MCF 10A (cell line): ENCODE results near the gene BDKRB2. TPM values are rescaled to one million over a fixed set of nuclear protein-coding genes. Genes with fewer than 3 reads are reported as not detected.

Experiments used
- BruUV-seq: library from RNA; stranded (reverse); fragments of 400-500 nt; replicated peaks from 2 replicates; lab custom pipeline; 2021; lab: Mats Ljungman, UMichigan
- CTCF ChIA-PET: fragments of 300-600 bp; sonication (Branson Sonifier 250); formaldehyde crosslinking; extraction: SDS; loops from one replicate; lab custom pipeline; 2021; ENCODE audit warnings: antibody characterized with exemption, inconsistent platforms; lab: Yijun Ruan, JAX
- POLR2A ChIA-PET: fragments of 300-600, 350-650 bp; sonication (Branson Sonifier 250); formaldehyde crosslinking; extraction: SDS; loops from one replicate; lab custom pipeline; 2020; ENCODE audit warnings: antibody characterized with exemption, inconsistent platforms; lab: Yijun Ruan, JAX
- DNase-seq: peaks from one replicate; pipeline ENCODE4 v3.0.0-alpha.2; 2018; ENCODE audit not compliant: unreplicated experiment
- H3K27ac Mint-ChIP-seq: one replicate; pipeline ENCODE4 v1.8.0; 2022; ENCODE audit warnings: mild to moderate bottlenecking, low read depth, mixed read lengths; ENCODE audit not compliant: unreplicated experiment
- H3K27me3 Mint-ChIP-seq: one replicate; pipeline ENCODE4 v1.8.0; 2022; ENCODE audit warnings: mixed read lengths; ENCODE audit not compliant: insufficient read depth, unreplicated experiment
- H3K36me3 Mint-ChIP-seq: one replicate; pipeline ENCODE4 v1.8.0; 2022; ENCODE audit warnings: mild to moderate bottlenecking, moderate library complexity, mixed read lengths; ENCODE audit not compliant: insufficient read depth, unreplicated experiment
- H3K4me1 Mint-ChIP-seq: one replicate; pipeline ENCODE4 v1.8.0; 2022; ENCODE audit warnings: mixed read lengths; ENCODE audit not compliant: insufficient read depth, unreplicated experiment
- H3K4me3 Mint-ChIP-seq: one replicate; pipeline ENCODE4 v1.8.0; 2022; ENCODE audit warnings: mild to moderate bottlenecking, moderate library complexity, mixed read lengths; ENCODE audit not compliant: unreplicated experiment
- H3K9me3 Mint-ChIP-seq: one replicate; pipeline ENCODE4 v1.8.0; 2022; ENCODE audit warnings: mixed read lengths; ENCODE audit not compliant: unreplicated experiment
- CTCF ChIP-seq: fragments of 200-600 bp; IDR thresholded peaks from one replicate; pipeline ENCODE4 v1.8.0; 2022; ENCODE audit warnings: antibody characterized with exemption, mild to moderate bottlenecking; ENCODE audit not compliant: unreplicated experiment
- intact Hi-C: fragments of 100-400 bp; cut with micrococcal nuclease; formaldehyde crosslinking; loops from 2 replicates; pipeline ENCODE4 v1.14.1; 2022
- total RNA-seq: library from RNA; stranded (reverse); gene quantifications from 2 replicates; pipeline ENCODE4 v1.2.3, GENCODE V29; 2022

Gene BDKRB2
- total RNA-seq, 1 experiment from 2014 or later = 2.8 TPM

DNA sequence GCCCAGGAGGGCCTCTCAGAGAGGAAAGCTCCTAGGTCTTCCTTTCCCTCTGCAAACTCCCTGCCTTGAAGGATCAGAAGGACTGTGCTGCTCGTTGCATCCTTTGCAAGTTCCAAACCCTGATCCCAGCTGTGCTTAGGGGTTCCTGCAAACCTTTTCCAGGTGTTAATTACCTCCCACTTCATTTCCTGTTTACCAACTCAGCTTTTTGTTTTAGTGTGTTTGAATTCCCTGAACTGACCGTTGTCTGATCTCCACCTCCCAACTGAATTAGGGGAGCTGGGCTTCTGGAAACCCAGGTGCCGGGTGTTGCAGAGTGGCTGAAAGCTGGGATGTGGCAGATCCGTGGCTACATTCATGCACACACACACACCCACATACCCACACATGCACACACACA lies 30.8 kb downstream of the BDKRB2 start:
- no peaks in the 10 kb centered on the region for H3K4me1 Mint-ChIP-seq
- no TSS peak for BruUV-seq
- ChIA-PET CTCF (interaction anchor here (0.6 to 0.8 kb wide), 2 partner anchors 10 to 188 kb away, joined by 4 to 6 read pairs; no protein-coding TSS in a partner anchor), POLR2A (interaction anchor here (0.6 kb wide), 1 partner anchor 167 kb away, joined by 3 read pairs; no protein-coding TSS in a partner anchor)
- no peak for DNase-seq
- H3K9me3 Mint-ChIP-seq = no peaks in the 10 kb centered on the region
- intact Hi-C loops = no loop called here
- no peak overlapping the region for H3K4me3 Mint-ChIP-seq
- H3K36me3 Mint-ChIP-seq = no peaks in the 10 kb centered on the region
- H3K27me3 Mint-ChIP-seq = no peaks in the 10 kb centered on the region
- no peak for TF ChIP-seq CTCF
- no peak overlapping the region for H3K27ac Mint-ChIP-seq

GRCh38 chr14:96237641-96238040 lies 33.0 kb downstream of the BDKRB2 start:
- Mint-ChIP-seq H3K27me3 (no peaks in the 10 kb centered on the region), H3K4me3 (no peak overlapping the region), H3K4me1 (no peaks in the 10 kb centered on the region), H3K36me3 (no peaks in the 10 kb centered on the region), H3K27ac (no peak overlapping the region), H3K9me3 (no peaks in the 10 kb centered on the region)
- ChIA-PET CTCF (interaction anchor here (1.3 kb wide), 1 partner anchor 10 kb away, joined by 3 read pairs; no protein-coding TSS in a partner anchor), POLR2A (no interaction called here)
- intact Hi-C loops = no loop called here
- TF ChIP-seq CTCF = no peak
- no TSS peak for BruUV-seq
- DNase-seq = no peak

GRCh38 chr14:96238676-96239265 lies 34.1 kb downstream of the BDKRB2 start:
- CTCF ChIA-PET = interaction anchor here (0.7 to 1.3 kb wide), 3 partner anchors 11 to 141 kb away, joined by 3 to 6 read pairs (median 3); no protein-coding TSS in a partner anchor
- POLR2A ChIA-PET = no interaction called here
- Mint-ChIP-seq H3K27me3 (no peaks in the 10 kb centered on the region), H3K27ac (no peak overlapping the region), H3K4me1 (no peaks in the 10 kb centered on the region), H3K36me3 (no peaks in the 10 kb centered on the region), H3K4me3 (no peak overlapping the region), H3K9me3 (no peaks in the 10 kb centered on the region)
- no TSS peak for BruUV-seq
- no peak for DNase-seq
- intact Hi-C loops = no loop called here
- TF ChIP-seq CTCF = no peak

DNA sequence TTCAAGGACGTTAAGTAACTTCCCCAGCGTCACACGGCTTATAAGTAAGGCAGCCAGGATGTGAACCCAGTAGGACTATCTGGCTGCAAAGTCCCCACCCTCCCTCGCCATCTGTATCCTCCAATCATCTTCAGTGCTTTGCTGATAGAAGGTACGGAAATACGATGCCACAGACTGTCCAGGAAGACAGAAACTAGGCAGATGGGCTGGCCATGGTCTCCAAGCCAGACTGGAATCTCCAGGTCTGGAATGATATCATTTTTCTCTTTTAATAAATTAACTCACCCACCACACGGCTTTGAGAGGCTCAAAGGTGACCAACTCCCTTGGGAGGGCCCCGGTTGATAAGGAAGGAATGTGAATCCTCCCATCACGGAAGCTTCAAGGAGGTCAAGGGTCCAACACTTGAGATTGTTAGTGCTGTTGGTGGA lies 35.1 kb downstream of the BDKRB2 start:
- TF ChIP-seq CTCF = no peak
- intact Hi-C loops = no loop called here
- CTCF ChIA-PET = interaction anchor here (0.8 to 1.3 kb wide), 2 partner anchors 31 to 141 kb away, joined by 3 to 6 read pairs; no protein-coding TSS in a partner anchor
- Mint-ChIP-seq H3K4me1 (no peaks in the 10 kb centered on the region), H3K36me3 (no peaks in the 10 kb centered on the region), H3K27ac (no peak overlapping the region), H3K9me3 (no peaks in the 10 kb centered on the region), H3K27me3 (no peaks in the 10 kb centered on the region), H3K4me3 (no peak overlapping the region)
- POLR2A ChIA-PET = no interaction called here
- BruUV-seq = no TSS peak
- DNase-seq = no peak
